Measurements from ENCODE around the gene UBXN2A. TPM values are rescaled to one million over a fixed set of nuclear protein-coding genes. Genes with fewer than 3 reads are reported as not detected.

UBXN2A gene
- total and polyA plus RNA-seq, 4 donors, result 2.7 to 6.3 (median 4.9) TPM

- Histone ChIP-seq H3K9me3 (ENCODE audit: control insufficient read depth in 4 of 4, low read length in 3 of 4) (no peaks in the 10 kb centered on the region), H3K9ac (ENCODE audit: low read depth in 1 of 2, low read length in 2 of 2) (no peak overlapping the region), H3K27me3 (ENCODE audit: control insufficient read depth in 4 of 4, insufficient read depth in 4 of 4, low read length in 3 of 4) (no peaks in the 10 kb centered on the region), H3K36me3 (ENCODE audit: control insufficient read depth in 4 of 4, insufficient read depth in 3 of 4, low read depth in 1 of 4, low read length in 3 of 4) (peaks cover 0 to 10% (median 1%) of the 10 kb centered on the region in 4 donors), H3K27ac (ENCODE audit: low read depth in 1 of 2, low read length in 2 of 2) (no peak overlapping the region), H3K4me3 (ENCODE audit: low read depth in 1 of 3, low read length in 3 of 3) (no peak overlapping the region), H3K4me1 (ENCODE audit: control insufficient read depth in 4 of 4, insufficient read depth in 4 of 4, low read length in 3 of 4) (no peaks in the 10 kb centered on the region)
- DNase-seq (ENCODE audit: low spot score), result no peak
- 85% methylated on average over 14 of the region's 14 CpGs for WGBS
- no peak for TF ChIP-seq FOXA2 (IDR thresholded peaks at IDR 0.05)
- no peak for TF ChIP-seq ZBTB33 (IDR thresholded peaks at IDR 0.05)
- peak; percentile 17 to 20 for TF ChIP-seq RXRA (IDR thresholded peaks at IDR 0.05)
- no peak for TF ChIP-seq JUND (IDR thresholded peaks at IDR 0.05)
- no peak for TF ChIP-seq EGR1 (IDR thresholded peaks at IDR 0.05; ENCODE audit: low read depth in 2 of 2)
- no peak for TF ChIP-seq HNF4G (IDR thresholded peaks at IDR 0.05)
- no peak for TF ChIP-seq MAX (IDR thresholded peaks at IDR 0.05)
- no peak for TF ChIP-seq REST (IDR thresholded peaks at IDR 0.05)
- TF ChIP-seq FOXA1 (IDR thresholded peaks at IDR 0.05), result no peak
- no peak for TF ChIP-seq RAD21 (IDR thresholded peaks at IDR 0.05)
- TF ChIP-seq TAF1 (conservative IDR thresholded peaks at IDR 0.05), result no peak
- no peak for TF ChIP-seq YY1 (IDR thresholded peaks at IDR 0.05)
- TF ChIP-seq ATF3 (IDR thresholded peaks at IDR 0.05), result no peak
- TF ChIP-seq NR2F2 (IDR thresholded peaks at IDR 0.05), result no peak
- peak; percentile 61 to 67 for TF ChIP-seq HNF4A (conservative IDR thresholded peaks at IDR 0.05)
- TF ChIP-seq GABPA (IDR thresholded peaks at IDR 0.05 in 1 of 2, conservative IDR thresholded peaks at IDR 0.05 in 1 of 2), result no peak
Observed at GRCh38 chr2:24022324-24022974, 82.2 kb downstream of the UBXN2A start.

- H3K4me1 ChIP-seq (ENCODE audit: control insufficient read depth in 4 of 4, insufficient read depth in 4 of 4, low read length in 3 of 4), result no peaks in the 10 kb centered on the region
- peaks cover 0 to 10% (median 1%) of the 10 kb centered on the region in 4 donors for H3K36me3 ChIP-seq (ENCODE audit: control insufficient read depth in 4 of 4, insufficient read depth in 3 of 4, low read depth in 1 of 4, low read length in 3 of 4)
- TF ChIP-seq NR2F2 (IDR thresholded peaks at IDR 0.05), result no peak
- no peak for TF ChIP-seq HNF4A (conservative IDR thresholded peaks at IDR 0.05)
- TF ChIP-seq HNF4G (IDR thresholded peaks at IDR 0.05), result no peak
- TF ChIP-seq TAF1 (conservative IDR thresholded peaks at IDR 0.05), result no peak
- no peak for TF ChIP-seq RXRA (IDR thresholded peaks at IDR 0.05)
- no peak for TF ChIP-seq RAD21 (IDR thresholded peaks at IDR 0.05)
- no peak for TF ChIP-seq YY1 (IDR thresholded peaks at IDR 0.05)
- TF ChIP-seq GABPA (IDR thresholded peaks at IDR 0.05 in 1 of 2, conservative IDR thresholded peaks at IDR 0.05 in 1 of 2), result no peak
- no peak for TF ChIP-seq EGR1 (IDR thresholded peaks at IDR 0.05; ENCODE audit: low read depth in 2 of 2)
- TF ChIP-seq ATF3 (IDR thresholded peaks at IDR 0.05), result no peak
- TF ChIP-seq FOXA2 (IDR thresholded peaks at IDR 0.05), result no peak
- no peak for TF ChIP-seq ZBTB33 (IDR thresholded peaks at IDR 0.05)
- TF ChIP-seq MAX (IDR thresholded peaks at IDR 0.05), result no peak
- TF ChIP-seq FOXA1 (IDR thresholded peaks at IDR 0.05), result no peak
- WGBS, result 95% methylated on average over 16 of the region's 16 CpGs
- H3K27ac ChIP-seq (ENCODE audit: low read depth in 1 of 2, low read length in 2 of 2), result no peak overlapping the region
- no peak overlapping the region for H3K4me3 ChIP-seq (ENCODE audit: low read depth in 1 of 3, low read length in 3 of 3)
- H3K27me3 ChIP-seq (ENCODE audit: control insufficient read depth in 4 of 4, insufficient read depth in 4 of 4, low read length in 3 of 4), result no peaks in the 10 kb centered on the region
- DNase-seq (ENCODE audit: low spot score), result no peak
- no peak overlapping the region for H3K9ac ChIP-seq (ENCODE audit: low read depth in 1 of 2, low read length in 2 of 2)
- no peaks in the 10 kb centered on the region for H3K9me3 ChIP-seq (ENCODE audit: control insufficient read depth in 4 of 4, low read length in 3 of 4)
Observed at GRCh38 chr2:24022975-24023575, 82.8 kb downstream of the UBXN2A start.

All from liver (tissue), 9 donors.